ENCODE data around the gene CDC26. TPM values are rescaled to one million over a fixed set of nuclear protein-coding genes. Genes with fewer than 3 reads are reported as not detected.

The CDC26 gene
- total RNA-seq, 2 donors from 2014 or later: 17.8 to 21.2 TPM

- Histone ChIP-seq H3K27ac (no peak overlapping the region), H3K27me3 (replicated peaks; ENCODE audit: insufficient read depth) (no peaks in the 10 kb centered on the region), H3K4me1 (replicated peaks) (no peaks in the 10 kb centered on the region), H3K4me3 (no peak overlapping the region), H3K9me3 (no peaks in the 10 kb centered on the region), H3K36me3 (no peaks in the 10 kb centered on the region)
- TF ChIP-seq POLR2AphosphoS5 (IDR thresholded peaks at IDR 0.05) (no peak), POLR2A (IDR thresholded peaks at IDR 0.05) (no peak)
- intact Hi-C loops (cut with DNase I): loop anchor here (10.0 kb wide), 1 partner anchor 94 kb away; the partner anchor contains the start of gene ALAD
- WGBS: 49% methylated on average over 3 of the region's 3 CpGs
- DNase-seq (ENCODE audit: low spot score): peak; percentile 8
Measured at GRCh38 chr9:113310538-113310937, 35.2 kb upstream of the CDC26 start.

GRCh38 chr9:113309204-113309813 lies 33.9 kb upstream of the CDC26 start:
- Histone ChIP-seq H3K27ac (no peak overlapping the region), H3K4me1 (replicated peaks) (no peaks in the 10 kb centered on the region), H3K4me3 (no peak overlapping the region), H3K27me3 (replicated peaks; ENCODE audit: insufficient read depth) (no peaks in the 10 kb centered on the region), H3K9me3 (no peaks in the 10 kb centered on the region), H3K36me3 (no peaks in the 10 kb centered on the region)
- peak; percentile 23 for DNase-seq (ENCODE audit: low spot score)
- no peak for TF ChIP-seq POLR2A (IDR thresholded peaks at IDR 0.05)
- peak in 3 of 4 experiments; percentile 35 to 67 (median 62) for TF ChIP-seq CTCF (IDR thresholded peaks at IDR 0.05)
- TF ChIP-seq POLR2AphosphoS5 (IDR thresholded peaks at IDR 0.05): peak; percentile 17
- intact Hi-C loops (cut with DNase I): no loop called here
- WGBS: 14% methylated on average over 2 of the region's 2 CpGs

- intact Hi-C loops (cut with DNase I): no loop called here
- Histone ChIP-seq H3K4me1 (replicated peaks) (no peaks in the 10 kb centered on the region), H3K27ac (no peak overlapping the region), H3K4me3 (no peak overlapping the region), H3K9me3 (no peaks in the 10 kb centered on the region), H3K27me3 (replicated peaks; ENCODE audit: insufficient read depth) (no peaks in the 10 kb centered on the region), H3K36me3 (no peaks in the 10 kb centered on the region)
- DNase-seq (ENCODE audit: low spot score): no peak
- TF ChIP-seq POLR2AphosphoS5 (IDR thresholded peaks at IDR 0.05) (no peak), CTCF (IDR thresholded peaks at IDR 0.05) (no peak), POLR2A (IDR thresholded peaks at IDR 0.05) (no peak)
- WGBS: 66% methylated on average over 8 of the region's 8 CpGs
Measured at GRCh38 chr9:113307396-113307975, 32.1 kb upstream of the CDC26 start.

GRCh38 chr9:113306566-113306965 lies 31.2 kb upstream of the CDC26 start:
- no peak for DNase-seq (ENCODE audit: low spot score)
- Histone ChIP-seq H3K27ac (no peak overlapping the region), H3K4me3 (no peak overlapping the region), H3K36me3 (no peaks in the 10 kb centered on the region), H3K4me1 (replicated peaks) (no peaks in the 10 kb centered on the region), H3K27me3 (replicated peaks; ENCODE audit: insufficient read depth) (no peaks in the 10 kb centered on the region), H3K9me3 (no peaks in the 10 kb centered on the region)
- no peak for TF ChIP-seq POLR2AphosphoS5 (IDR thresholded peaks at IDR 0.05)
- no peak for TF ChIP-seq CTCF (IDR thresholded peaks at IDR 0.05)
- no peak for TF ChIP-seq POLR2A (IDR thresholded peaks at IDR 0.05)
- intact Hi-C loops (cut with DNase I): no loop called here
- WGBS: 86% methylated on average over 1 of the region's 1 CpG

GRCh38 chr9:113302792-113303418 lies 27.5 kb upstream of the CDC26 start, which contains the start of gene RNF183:
RNF183 (minus strand) TSS chr9:113303376; CDS start chr9:113298184, 5,192 bp downstream.
- no peak for DNase-seq (ENCODE audit: low spot score)
- no peaks in the 10 kb centered on the region for H3K9me3 ChIP-seq
- H3K4me1 ChIP-seq (replicated peaks): no peaks in the 10 kb centered on the region
- no peak within 1 kb of the TSS for H3K4me3 ChIP-seq
- WGBS: 54% methylated on average over 25 of the region's 25 CpGs
- no peak within 1 kb of the TSS for H3K27ac ChIP-seq
- H3K27me3 ChIP-seq (replicated peaks; ENCODE audit: insufficient read depth): no peaks in the 10 kb centered on the region
- intact Hi-C loops (cut with DNase I): no loop called here
- TF ChIP-seq CTCF (IDR thresholded peaks at IDR 0.05) (no peak), POLR2AphosphoS5 (IDR thresholded peaks at IDR 0.05) (no peak), POLR2A (IDR thresholded peaks at IDR 0.05) (no peak)
- H3K36me3 ChIP-seq: no peaks in the 10 kb centered on the region

All from prostate gland (tissue), 2 donors.